Measurements from ENCODE around the gene TRAIP. TPM values are rescaled to one million over a fixed set of nuclear protein-coding genes. Genes with fewer than 3 reads are reported as not detected.

Gene TRAIP
- total and polyA plus RNA-seq, 2 donors: 2.4 to 8.2 TPM

DNA sequence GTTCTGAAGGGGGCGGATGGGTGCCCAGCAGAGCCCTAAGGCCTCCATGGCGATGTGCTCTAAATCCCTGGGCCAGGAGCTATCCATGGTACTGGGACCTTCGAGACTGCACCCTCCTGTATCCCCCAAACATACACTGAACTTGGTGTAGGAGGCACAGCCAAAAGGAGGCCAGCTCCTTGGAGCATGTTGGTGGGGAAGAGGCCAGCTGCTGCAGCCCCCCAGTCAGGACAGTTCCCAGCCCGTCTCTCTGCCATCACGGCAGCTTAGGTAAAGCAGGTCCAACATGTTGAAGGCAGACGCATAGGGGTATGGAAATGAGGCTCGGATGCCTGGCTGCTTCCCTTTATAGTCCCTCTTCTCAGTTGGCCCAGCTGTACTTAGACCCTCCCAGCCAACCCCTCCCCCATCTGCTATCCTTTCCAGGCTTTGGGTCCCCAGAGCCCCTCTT is 11.5 kb upstream of the TRAIP start:
- no peak overlapping the region for H3K4me3 ChIP-seq (ENCODE audit: low read length in 2 of 2)
- H3K27ac ChIP-seq (ENCODE audit: low read depth in 1 of 2, low read length in 1 of 2): no peak overlapping the region
- H3K27me3 ChIP-seq (ENCODE audit: control insufficient read depth in 2 of 2, insufficient read depth in 1 of 2, low read length in 1 of 2): peaks cover 22 to 88% of the 10 kb centered on the region in 2 donors
- no peaks in the 10 kb centered on the region for H3K9me3 ChIP-seq (ENCODE audit: control insufficient read depth in 2 of 2, insufficient read depth in 1 of 2, low read length in 1 of 2)
- H3K36me3 ChIP-seq (ENCODE audit: control insufficient read depth in 2 of 2, insufficient read depth in 2 of 2, low read length in 1 of 2): no peaks in the 10 kb centered on the region
- peak in 8 of 9 donors; percentile 18 to 67 (median 30) for DNase-seq (ENCODE audit: low read depth in 6 of 9, low spot score in 9 of 9)
- WGBS: 27% methylated on average over 7 of the region's 7 CpGs
- peaks cover 10 to 16% of the 10 kb centered on the region in 2 donors for H3K4me1 ChIP-seq (ENCODE audit: control insufficient read depth in 2 of 2, insufficient read depth in 2 of 2, low read length in 2 of 2)

- peaks cover 22 to 88% of the 10 kb centered on the region in 2 donors for H3K27me3 ChIP-seq (ENCODE audit: control insufficient read depth in 2 of 2, insufficient read depth in 1 of 2, low read length in 1 of 2)
- H3K27ac ChIP-seq (ENCODE audit: low read depth in 1 of 2, low read length in 1 of 2): no peak overlapping the region
- 100% methylated on average over 1 of the region's 1 CpG for WGBS
- H3K36me3 ChIP-seq (ENCODE audit: control insufficient read depth in 2 of 2, insufficient read depth in 2 of 2, low read length in 1 of 2): no peaks in the 10 kb centered on the region
- H3K4me1 ChIP-seq (ENCODE audit: control insufficient read depth in 2 of 2, insufficient read depth in 2 of 2, low read length in 2 of 2): peaks cover 10 to 16% of the 10 kb centered on the region in 2 donors
- no peak overlapping the region for H3K4me3 ChIP-seq (ENCODE audit: low read length in 2 of 2)
- DNase-seq (ENCODE audit: low read depth in 6 of 9, low spot score in 9 of 9): no peak
- no peaks in the 10 kb centered on the region for H3K9me3 ChIP-seq (ENCODE audit: control insufficient read depth in 2 of 2, insufficient read depth in 1 of 2, low read length in 1 of 2)
These were observed 11.0 kb upstream of the TRAIP start for GRCh38 chr3:49867400-49867799.

DNA sequence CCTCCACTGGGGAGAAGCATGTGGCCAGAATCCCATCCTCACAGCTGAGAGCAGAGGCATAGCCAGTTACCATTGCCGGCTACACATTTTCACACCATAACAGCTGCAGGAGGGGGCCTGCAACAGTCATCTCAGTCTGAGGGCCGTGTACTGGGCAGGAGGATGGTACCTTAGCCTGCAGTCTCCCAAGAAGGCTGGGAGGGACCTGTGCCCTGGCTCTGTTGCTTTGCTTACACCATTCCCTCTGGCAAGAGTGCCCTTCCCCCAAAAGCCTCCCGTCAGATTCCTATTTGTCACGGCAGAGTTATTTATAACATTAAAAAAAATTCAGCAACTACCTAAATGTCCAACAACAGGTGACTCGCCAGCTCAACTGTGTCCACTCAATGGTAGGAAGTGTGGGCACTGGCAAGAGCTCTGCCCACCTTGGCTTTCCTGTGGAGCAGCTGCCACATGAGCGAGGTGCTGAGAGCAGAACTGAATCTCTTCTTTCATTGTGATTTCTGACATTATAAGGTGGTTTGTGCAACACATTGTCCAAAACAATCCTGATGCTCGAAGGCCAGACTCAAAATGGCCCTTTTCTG is 8.9 kb upstream of the TRAIP start:
- DNase-seq (ENCODE audit: low read depth in 6 of 9, low spot score in 9 of 9): no peak
- H3K4me3 ChIP-seq (ENCODE audit: low read length in 2 of 2): no peak overlapping the region
- no peaks in the 10 kb centered on the region for H3K36me3 ChIP-seq (ENCODE audit: control insufficient read depth in 2 of 2, insufficient read depth in 2 of 2, low read length in 1 of 2)
- H3K9me3 ChIP-seq (ENCODE audit: control insufficient read depth in 2 of 2, insufficient read depth in 1 of 2, low read length in 1 of 2): no peaks in the 10 kb centered on the region
- peaks cover 10 to 16% of the 10 kb centered on the region in 2 donors for H3K4me1 ChIP-seq (ENCODE audit: control insufficient read depth in 2 of 2, insufficient read depth in 2 of 2, low read length in 2 of 2)
- H3K27ac ChIP-seq (ENCODE audit: low read depth in 1 of 2, low read length in 1 of 2): no peak overlapping the region
- WGBS: 76% methylated on average over 7 of the region's 7 CpGs
- H3K27me3 ChIP-seq (ENCODE audit: control insufficient read depth in 2 of 2, insufficient read depth in 1 of 2, low read length in 1 of 2): peaks cover 20 to 72% of the 10 kb centered on the region in 2 donors

GRCh38 chr3:49864505-49864904 is 8.1 kb upstream of the TRAIP start:
- Histone ChIP-seq H3K9me3 (ENCODE audit: control insufficient read depth in 2 of 2, insufficient read depth in 1 of 2, low read length in 1 of 2) (no peaks in the 10 kb centered on the region), H3K27me3 (ENCODE audit: control insufficient read depth in 2 of 2, insufficient read depth in 1 of 2, low read length in 1 of 2) (peaks cover 12 to 65% of the 10 kb centered on the region in 2 donors), H3K27ac (ENCODE audit: low read depth in 1 of 2, low read length in 1 of 2) (no peak overlapping the region), H3K4me3 (ENCODE audit: low read length in 2 of 2) (no peak overlapping the region), H3K36me3 (ENCODE audit: control insufficient read depth in 2 of 2, insufficient read depth in 2 of 2, low read length in 1 of 2) (no peaks in the 10 kb centered on the region), H3K4me1 (ENCODE audit: control insufficient read depth in 2 of 2, insufficient read depth in 2 of 2, low read length in 2 of 2) (peaks cover 5 to 11% of the 10 kb centered on the region in 2 donors)
- DNase-seq (ENCODE audit: low read depth in 6 of 9, low spot score in 9 of 9): no peak
- WGBS: 75% methylated on average over 5 of the region's 5 CpGs

GRCh38 chr3:49859576-49860305 is 3.4 kb upstream of the TRAIP start:
- no peaks in the 10 kb centered on the region for H3K9me3 ChIP-seq (ENCODE audit: control insufficient read depth in 2 of 2, insufficient read depth in 1 of 2, low read length in 1 of 2)
- peaks cover 0 to 17% of the 10 kb centered on the region in 2 donors for H3K27me3 ChIP-seq (ENCODE audit: control insufficient read depth in 2 of 2, insufficient read depth in 1 of 2, low read length in 1 of 2)
- DNase-seq (ENCODE audit: low read depth in 6 of 9, low spot score in 9 of 9): no peak
- H3K4me3 ChIP-seq (ENCODE audit: low read length in 2 of 2): no peak overlapping the region
- H3K27ac ChIP-seq (ENCODE audit: low read depth in 1 of 2, low read length in 1 of 2): no peak overlapping the region
- H3K36me3 ChIP-seq (ENCODE audit: control insufficient read depth in 2 of 2, insufficient read depth in 2 of 2, low read length in 1 of 2): no peaks in the 10 kb centered on the region
- H3K4me1 ChIP-seq (ENCODE audit: control insufficient read depth in 2 of 2, insufficient read depth in 2 of 2, low read length in 2 of 2): peaks cover 13 to 20% of the 10 kb centered on the region in 2 donors
- WGBS: 94% methylated on average over 12 of the region's 12 CpGs

DNA sequence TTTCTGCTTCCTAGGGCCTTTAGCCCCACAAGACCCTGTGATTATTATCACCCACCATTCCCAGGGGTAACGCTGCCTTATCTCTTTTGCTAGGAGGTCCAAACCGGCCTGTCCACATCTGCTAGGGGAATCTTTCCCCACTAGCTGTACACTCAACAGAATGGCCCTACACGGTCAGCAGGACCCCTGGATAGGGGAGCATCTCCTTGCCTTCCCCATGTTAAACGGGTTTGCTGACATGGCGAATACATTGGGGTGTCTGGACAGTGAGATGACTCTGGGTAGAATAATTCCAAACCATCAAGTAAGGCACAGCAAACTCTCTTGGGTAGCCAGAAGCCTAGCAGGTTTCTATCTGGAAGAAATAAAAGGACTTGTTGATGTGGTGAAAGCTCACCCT is 702 bp downstream of the TRAIP start:
- H3K27ac ChIP-seq (ENCODE audit: low read depth in 1 of 2, low read length in 1 of 2): no peak overlapping the region
- no peak for DNase-seq (ENCODE audit: low read depth in 6 of 9, low spot score in 9 of 9)
- 78% methylated on average over 5 of the region's 5 CpGs for WGBS

DNA sequence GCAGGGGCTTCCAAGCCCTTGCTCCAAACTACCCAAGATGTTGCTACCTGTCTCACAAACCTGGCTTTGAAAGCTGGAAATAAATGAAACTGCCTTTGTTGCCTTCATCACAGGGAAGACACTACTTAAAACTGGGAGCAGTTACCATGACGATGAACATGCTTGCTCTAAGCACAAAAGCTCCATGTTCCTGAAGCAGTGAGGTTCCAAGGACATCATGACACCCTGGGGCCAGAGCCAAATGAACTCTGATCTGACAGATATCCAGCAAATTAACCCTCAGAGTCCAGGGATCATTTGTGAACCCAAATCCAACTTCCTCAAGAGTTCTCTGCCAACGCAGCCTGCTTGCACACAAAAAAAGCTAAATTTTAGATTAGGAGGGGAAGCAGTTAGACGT is 10.7 kb downstream of the TRAIP start:
- Histone ChIP-seq H3K9me3 (ENCODE audit: control insufficient read depth in 2 of 2, insufficient read depth in 1 of 2, low read length in 1 of 2) (no peaks in the 10 kb centered on the region), H3K36me3 (ENCODE audit: control insufficient read depth in 2 of 2, insufficient read depth in 2 of 2, low read length in 1 of 2) (peaks cover 24 to 38% of the 10 kb centered on the region in 2 donors), H3K27ac (ENCODE audit: low read depth in 1 of 2, low read length in 1 of 2) (no peak overlapping the region), H3K4me3 (ENCODE audit: low read length in 2 of 2) (no peak overlapping the region), H3K27me3 (ENCODE audit: control insufficient read depth in 2 of 2, insufficient read depth in 1 of 2, low read length in 1 of 2) (no peaks in the 10 kb centered on the region), H3K4me1 (ENCODE audit: control insufficient read depth in 2 of 2, insufficient read depth in 2 of 2, low read length in 2 of 2) (no peaks in the 10 kb centered on the region)
- 85% methylated on average over 3 of the region's 3 CpGs for WGBS
- no peak for DNase-seq (ENCODE audit: low read depth in 6 of 9, low spot score in 9 of 9)

More for the DNA sequence above, 702 bp downstream of the TRAIP start:
- Histone ChIP-seq H3K9me3 (ENCODE audit: control insufficient read depth in 2 of 2, insufficient read depth in 1 of 2, low read length in 1 of 2) (no peaks in the 10 kb centered on the region), H3K27me3 (ENCODE audit: control insufficient read depth in 2 of 2, insufficient read depth in 1 of 2, low read length in 1 of 2) (no peaks in the 10 kb centered on the region), H3K4me1 (ENCODE audit: control insufficient read depth in 2 of 2, insufficient read depth in 2 of 2, low read length in 2 of 2) (peaks cover 13 to 20% of the 10 kb centered on the region in 2 donors), H3K4me3 (ENCODE audit: low read length in 2 of 2) (peak overlapping the region; percentile 60 to 72), H3K36me3 (ENCODE audit: control insufficient read depth in 2 of 2, insufficient read depth in 2 of 2, low read length in 1 of 2) (no peaks in the 10 kb centered on the region)

DNA sequence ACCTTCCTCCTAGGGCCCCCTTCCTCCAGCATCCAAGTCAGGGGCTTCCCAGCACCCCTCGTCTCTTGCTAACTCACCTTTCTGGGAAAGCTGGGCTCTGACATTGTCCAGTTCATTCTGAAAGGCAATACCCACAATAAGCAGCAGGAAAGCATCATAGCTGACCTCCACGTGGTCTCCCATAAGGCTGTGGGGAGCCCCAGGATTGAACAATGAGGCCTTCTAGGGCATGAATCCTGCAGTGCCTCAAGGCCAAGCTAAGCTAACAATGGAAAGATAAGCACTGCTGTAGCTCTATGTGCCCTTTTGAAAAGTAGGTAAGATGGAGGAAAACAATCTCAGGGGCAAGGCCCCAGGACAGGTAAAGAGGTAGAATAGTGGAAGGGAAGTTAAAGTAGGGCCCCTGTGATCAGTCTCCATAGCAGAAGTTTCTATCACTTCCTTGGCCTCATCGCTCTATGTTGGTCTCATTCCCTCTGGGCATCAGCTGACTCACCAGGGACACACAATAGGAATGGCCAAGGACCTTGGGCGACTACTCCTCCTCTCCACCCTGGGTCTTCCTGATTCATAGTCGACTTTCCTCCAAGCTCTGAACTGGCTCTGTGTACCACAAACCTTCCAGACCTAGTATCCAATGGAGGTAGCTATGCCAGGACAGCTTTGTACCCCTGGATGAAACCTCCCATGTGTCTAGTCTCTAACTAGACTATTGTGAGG is 11.7 kb downstream of the TRAIP start:
- H3K36me3 ChIP-seq (ENCODE audit: control insufficient read depth in 2 of 2, insufficient read depth in 2 of 2, low read length in 1 of 2): peaks cover 26 to 44% of the 10 kb centered on the region in 2 donors
- no peak for DNase-seq (ENCODE audit: low read depth in 6 of 9, low spot score in 9 of 9)
- no peak overlapping the region for H3K4me3 ChIP-seq (ENCODE audit: low read length in 2 of 2)
- H3K4me1 ChIP-seq (ENCODE audit: control insufficient read depth in 2 of 2, insufficient read depth in 2 of 2, low read length in 2 of 2): no peaks in the 10 kb centered on the region
- no peaks in the 10 kb centered on the region for H3K9me3 ChIP-seq (ENCODE audit: control insufficient read depth in 2 of 2, insufficient read depth in 1 of 2, low read length in 1 of 2)
- no peak overlapping the region for H3K27ac ChIP-seq (ENCODE audit: low read depth in 1 of 2, low read length in 1 of 2)
- H3K27me3 ChIP-seq (ENCODE audit: control insufficient read depth in 2 of 2, insufficient read depth in 1 of 2, low read length in 1 of 2): no peaks in the 10 kb centered on the region
- WGBS: 84% methylated on average over 5 of the region's 5 CpGs

Measured in thymus (tissue), 11 donors.